ENCODE data around the gene POTEF. TPM values are rescaled to one million over a fixed set of nuclear protein-coding genes. Genes with fewer than 3 reads are reported as not detected.
"Not testable (repeated sequence)": the region's sequence is repeated elsewhere in the genome, so short reads cannot be mapped to it uniquely, and the experiment has no call there.

The POTEF gene
- total and polyA plus RNA-seq, 8 donors, result 0.02 to 0.06 (median 0.04) TPM; not detected in 5

GRCh38 chr2:130156624-130157004 lies 27.6 kb upstream of the POTEF start:
- Histone ChIP-seq H3K4me1 (no peaks in the 10 kb centered on the region), H3K27me3 (no peaks in the 10 kb centered on the region), H3K9me3 (no peaks in the 10 kb centered on the region), H3K4me3 (no peak overlapping the region), H3K36me3 (peaks cover 0 to 5% (median 0%) of the 10 kb centered on the region in 3 donors), H3K27ac (no peak overlapping the region)
- TF ChIP-seq CTCF (IDR thresholded peaks at IDR 0.05), result no peak
- intact Hi-C loops (cut with DNase I), result no loop called here
- peak in 1 of 6 donors; percentile 45 for DNase-seq
- ATAC-seq, result no peak
- no peak for FAIRE-seq
- WGBS, 2 donors, result 69 to 78% methylated on average over 9 of the region's 9 CpGs

GRCh38 chr2:130155956-130156623 lies 27.1 kb upstream of the POTEF start:
- H3K36me3 ChIP-seq; intact Hi-C loops (cut with DNase I); H3K27me3 ChIP-seq; H3K27ac ChIP-seq; H3K9me3 ChIP-seq; H3K4me1 ChIP-seq; H3K4me3 ChIP-seq; FAIRE-seq: not testable (repeated sequence)
- peak; percentile 78 to 94 (median 86) for DNase-seq
- peak; percentile 82 to 98 (median 94) for ATAC-seq
- WGBS, 2 donors, result 12 to 22% methylated on average over 16 of the region's 16 CpGs
- TF ChIP-seq CTCF (IDR thresholded peaks at IDR 0.05), result peak; percentile 47 to 56 (median 54)

- no peak for DNase-seq
- 94 to 98% methylated on average over 29 of the region's 29 CpGs for WGBS, 2 donors
Measured at GRCh38 chr2:130154773-130155765, 26.0 kb upstream of the POTEF start.

GRCh38 chr2:130154423-130154770 lies 25.4 kb upstream of the POTEF start:
- H3K27ac ChIP-seq; FAIRE-seq; DNase-seq; H3K4me3 ChIP-seq; intact Hi-C loops (cut with DNase I); ATAC-seq; H3K27me3 ChIP-seq; H3K4me1 ChIP-seq; H3K36me3 ChIP-seq; H3K9me3 ChIP-seq: not testable (repeated sequence)
- 92 to 93% methylated on average over 5 to 7 of the region's 8 CpGs for WGBS, 2 donors

More at GRCh38 chr2:130154773-130155765, 26.0 kb upstream of the POTEF start:
- Histone ChIP-seq H3K27ac (no peak overlapping the region), H3K9me3 (no peaks in the 10 kb centered on the region), H3K27me3 (no peaks in the 10 kb centered on the region), H3K36me3 (peaks cover 0 to 5% (median 0%) of the 10 kb centered on the region in 3 donors), H3K4me3 (no peak overlapping the region), H3K4me1 (no peaks in the 10 kb centered on the region)
- FAIRE-seq (no peak), ATAC-seq (no peak)
- intact Hi-C loops (cut with DNase I), result no loop called here
- no peak for TF ChIP-seq CTCF (IDR thresholded peaks at IDR 0.05)

GRCh38 chr2:130153721-130154422 lies 24.9 kb upstream of the POTEF start:
- H3K4me1 ChIP-seq; DNase-seq; H3K9me3 ChIP-seq; ATAC-seq; H3K4me3 ChIP-seq; H3K27ac ChIP-seq; intact Hi-C loops (cut with DNase I); H3K27me3 ChIP-seq; FAIRE-seq; H3K36me3 ChIP-seq: not testable (repeated sequence)
- WGBS, 2 donors, result 94% methylated on average over 19 to 23 of the region's 23 CpGs
